GM23338 (cell line): Measurements from ENCODE around the gene UBC.

Source experiments
- CREB1 ChIP-seq: fragments of 250-450 bp; sonication (Bioruptor Pico); IDR thresholded peaks from 2 replicates; pipeline ENCODE4 v1.5.0; 2020; ENCODE audit warnings: low read depth, mild to moderate bottlenecking, moderate library complexity
- CTCF ChIP-seq, 2 experiments: fragments of 200-600 bp in 1 of 2; sonication (generic) in 1 of 2; conservative IDR thresholded peaks; 2 replicates each; pipeline versions ENCODE4 v1.5.1 to v1.6.1; 2016 to 2017; ENCODE audit warnings: antibody characterized with exemption in 2 of 2, low read depth in 2 of 2, mild to moderate bottlenecking in 2 of 2, moderate library complexity in 1 of 2
- EZH2phosphoT487 ChIP-seq: fragments of 200-600 bp; sonication (generic); IDR thresholded peaks from one replicate; pipeline ENCODE4 v1.8.1; 2018; ENCODE audit warnings: antibody characterized with exemption; ENCODE audit not compliant: unreplicated experiment

GRCh38 chr12:124940143-124940392, 25.6 kb upstream of the UBC start:
- TF ChIP-seq EZH2phosphoT487 (no peak), CTCF (conservative IDR thresholded peaks at IDR 0.05; ENCODE audit: low read depth in 2 of 2) (no peak), CREB1 (no peak; the same call in 1 of the 2 replicates)
